ENCODE results near the gene PCDHB16. TPM values are rescaled to one million over a fixed set of nuclear protein-coding genes. Genes with fewer than 3 reads are reported as not detected.
"Not testable (repeated sequence)": the region's sequence is repeated elsewhere in the genome, so short reads cannot be mapped to it uniquely, and the experiment has no call there.

Gene PCDHB16
- total and polyA plus RNA-seq, 12 donors: 0.62 to 3.7 (median 1.9) TPM

DNA sequence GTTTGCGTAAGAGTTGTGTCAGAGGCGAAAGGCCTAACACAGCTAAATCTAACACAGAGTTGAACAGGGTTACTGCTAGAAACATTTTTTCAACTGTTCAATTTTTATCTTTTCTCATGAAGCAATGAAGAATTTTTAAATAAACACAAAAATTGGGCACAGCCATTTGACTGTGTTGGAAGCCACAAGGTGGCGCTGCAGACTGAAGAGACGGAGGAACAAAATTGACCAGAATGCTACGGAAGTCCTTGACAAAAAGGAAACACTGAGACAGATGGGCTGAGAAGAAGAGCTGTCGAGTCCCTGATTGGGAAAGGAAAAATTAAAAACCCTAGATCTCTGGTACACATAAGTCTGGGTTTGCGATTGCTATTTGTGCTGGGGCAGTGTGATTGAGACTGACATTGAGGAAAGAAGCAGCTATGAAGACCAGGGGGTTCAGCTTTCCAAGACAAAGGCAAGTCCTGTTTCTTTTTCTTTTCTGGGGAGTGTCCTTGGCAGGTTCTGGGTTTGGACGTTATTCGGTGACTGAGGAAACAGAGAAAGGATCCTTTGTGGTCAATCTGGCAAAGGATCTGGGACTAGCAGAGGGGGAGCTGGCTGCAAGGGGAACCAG is 4.8 kb downstream of the PCDHB16 start, which contains the start of gene PCDHB9:
PCDHB9 (plus strand) TSS at position 265 of the 616 bp plus-strand sequence; CDS start at position 423, 158 bp downstream.
- intact Hi-C loops (cut with DNase I): loop anchor here in 1 of 10 donors (10.0 kb wide), 1 partner anchor 378 kb away; no protein-coding TSS in a partner anchor
- Histone ChIP-seq H3K27ac (no peak within 1 kb of the TSS), H3K27me3 (peaks cover 0 to 36% (median 16%) of the 10 kb centered on the region in 7 donors), H3K9me3 (peaks cover 0 to 94% (median 30%) of the 10 kb centered on the region in 11 donors), H3K4me3 (no peak within 1 kb of the TSS), H3K36me3 (peaks cover 0 to 16% (median 0%) of the 10 kb centered on the region in 9 donors), H3K4me1 (no peaks in the 10 kb centered on the region)
- TF ChIP-seq, protein P1, sequence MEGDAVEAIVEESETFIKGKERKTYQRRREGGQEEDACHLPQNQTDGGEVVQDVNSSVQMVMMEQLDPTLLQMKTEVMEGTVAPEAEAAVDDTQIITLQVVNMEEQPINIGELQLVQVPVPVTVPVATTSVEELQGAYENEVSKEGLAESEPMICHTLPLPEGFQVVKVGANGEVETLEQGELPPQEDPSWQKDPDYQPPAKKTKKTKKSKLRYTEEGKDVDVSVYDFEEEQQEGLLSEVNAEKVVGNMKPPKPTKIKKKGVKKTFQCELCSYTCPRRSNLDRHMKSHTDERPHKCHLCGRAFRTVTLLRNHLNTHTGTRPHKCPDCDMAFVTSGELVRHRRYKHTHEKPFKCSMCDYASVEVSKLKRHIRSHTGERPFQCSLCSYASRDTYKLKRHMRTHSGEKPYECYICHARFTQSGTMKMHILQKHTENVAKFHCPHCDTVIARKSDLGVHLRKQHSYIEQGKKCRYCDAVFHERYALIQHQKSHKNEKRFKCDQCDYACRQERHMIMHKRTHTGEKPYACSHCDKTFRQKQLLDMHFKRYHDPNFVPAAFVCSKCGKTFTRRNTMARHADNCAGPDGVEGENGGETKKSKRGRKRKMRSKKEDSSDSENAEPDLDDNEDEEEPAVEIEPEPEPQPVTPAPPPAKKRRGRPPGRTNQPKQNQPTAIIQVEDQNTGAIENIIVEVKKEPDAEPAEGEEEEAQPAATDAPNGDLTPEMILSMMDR (IDR thresholded peaks at IDR 0.05): peak in 7 of 9 donors; percentile 16 to 38 (median 25)
- WGBS, 2 donors: 17 to 22% methylated on average over 9 of the region's 9 CpGs
- DNase-seq (no peak), ATAC-seq (no peak)

DNA sequence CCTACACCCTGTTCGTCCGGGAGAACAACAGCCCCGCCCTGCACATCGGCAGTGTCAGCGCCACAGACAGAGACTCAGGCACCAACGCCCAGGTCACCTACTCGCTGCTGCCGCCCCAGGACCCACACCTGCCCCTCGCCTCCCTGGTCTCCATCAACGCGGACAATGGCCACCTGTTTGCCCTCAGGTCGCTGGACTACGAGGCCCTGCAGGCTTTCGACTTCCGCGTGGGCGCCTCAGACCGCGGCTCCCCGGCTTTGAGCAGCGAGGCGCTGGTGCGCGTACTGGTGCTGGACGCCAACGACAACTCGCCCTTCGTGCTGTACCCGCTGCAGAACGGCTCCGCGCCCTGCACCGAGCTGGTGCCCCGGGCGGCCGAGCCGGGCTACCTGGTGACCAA is 6.5 kb downstream of the PCDHB16 start:
- not testable (repeated sequence) for H3K4me3 ChIP-seq, DNase-seq, H3K4me1 ChIP-seq, H3K27ac ChIP-seq, ATAC-seq
- peaks cover 0 to 92% (median 38%) of the 10 kb centered on the region in 11 donors for H3K9me3 ChIP-seq
- H3K36me3 ChIP-seq: peaks cover 0 to 16% (median 0%) of the 10 kb centered on the region in 9 donors
- peaks cover 0 to 29% (median 18%) of the 10 kb centered on the region in 7 donors for H3K27me3 ChIP-seq
- 26 to 28% methylated on average over 27 to 28 of the region's 37 CpGs for WGBS, 2 donors
- intact Hi-C loops (cut with DNase I): loop anchor here in 1 of 10 donors (10.0 kb wide), 1 partner anchor 376 kb away; no protein-coding TSS in a partner anchor

DNA sequence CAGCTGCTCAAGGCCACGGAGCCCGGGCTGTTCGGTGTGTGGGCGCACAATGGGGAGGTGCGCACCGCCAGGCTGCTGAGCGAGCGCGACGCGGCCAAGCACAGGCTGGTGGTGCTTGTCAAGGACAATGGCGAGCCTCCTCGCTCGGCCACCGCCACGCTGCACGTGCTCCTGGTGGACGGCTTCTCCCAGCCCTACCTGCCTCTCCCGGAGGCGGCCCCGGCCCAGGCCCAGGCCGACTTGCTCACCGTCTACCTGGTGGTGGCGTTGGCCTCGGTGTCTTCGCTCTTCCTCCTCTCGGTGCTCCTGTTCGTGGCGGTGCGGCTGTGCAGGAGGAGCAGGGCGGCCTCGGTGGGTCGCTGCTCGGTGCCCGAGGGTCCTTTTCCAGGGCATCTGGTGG is 6.9 kb downstream of the PCDHB16 start:
- H3K4me3 ChIP-seq, H3K27ac ChIP-seq, DNase-seq, H3K4me1 ChIP-seq, ATAC-seq: not testable (repeated sequence)
- 26 to 30% methylated on average over 19 to 31 of the region's 35 CpGs for WGBS, 2 donors
- peaks cover 0 to 16% (median 0%) of the 10 kb centered on the region in 9 donors for H3K36me3 ChIP-seq
- H3K27me3 ChIP-seq: peaks cover 0 to 29% (median 18%) of the 10 kb centered on the region in 7 donors
- intact Hi-C loops (cut with DNase I): loop anchor here in 1 of 10 donors (10.0 kb wide), 1 partner anchor 376 kb away; no protein-coding TSS in a partner anchor
- peaks cover 0 to 90% (median 38%) of the 10 kb centered on the region in 11 donors for H3K9me3 ChIP-seq

DNA sequence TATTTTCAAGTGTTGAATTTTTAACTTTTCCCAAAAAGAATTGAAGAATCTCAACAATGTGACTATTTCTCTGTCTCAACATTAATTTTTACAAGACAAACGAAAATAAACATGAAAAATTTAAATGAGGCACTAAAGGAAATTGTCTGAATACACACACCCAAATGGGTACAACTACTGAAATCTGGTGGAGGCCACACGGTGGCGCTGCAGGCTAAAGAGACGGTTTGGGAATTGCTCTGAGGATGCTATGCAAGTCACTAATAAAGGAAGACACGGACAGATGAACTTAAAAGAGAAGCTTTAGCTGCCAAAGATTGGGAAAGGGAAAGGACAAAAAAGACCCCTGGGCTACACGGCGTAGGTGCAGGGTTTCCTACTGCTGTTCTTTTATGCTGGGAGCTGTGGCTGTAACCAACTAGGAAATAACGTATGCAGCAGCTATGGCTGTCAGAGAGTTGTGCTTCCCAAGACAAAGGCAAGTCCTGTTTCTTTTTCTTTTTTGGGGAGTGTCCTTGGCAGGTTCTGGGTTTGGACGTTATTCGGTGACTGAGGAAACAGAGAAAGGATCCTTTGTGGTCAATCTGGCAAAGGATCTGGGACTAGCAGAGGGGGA is 10.0 kb downstream of the PCDHB16 start, which contains the start of gene PCDHB10:
PCDHB10 (plus strand) TSS at position 244 of the 616 bp plus-strand sequence; CDS start at position 444, 200 bp downstream.
- Histone ChIP-seq H3K27me3 (peaks cover 0 to 21% (median 9%) of the 10 kb centered on the region in 7 donors), H3K36me3 (no peaks in the 10 kb centered on the region), H3K4me3 (peak within 1 kb of the TSS in 1 of 10 donors; percentile 16), H3K4me1 (no peaks in the 10 kb centered on the region), H3K27ac (no peak within 1 kb of the TSS), H3K9me3 (peaks cover 0 to 89% (median 57%) of the 10 kb centered on the region in 11 donors)
- intact Hi-C loops (cut with DNase I): no loop called here
- TF ChIP-seq, protein P1 (IDR thresholded peaks at IDR 0.05): peak in 7 of 9 donors; percentile 29 to 48 (median 43)
- 6 to 9% methylated on average over 10 of the region's 10 CpGs for WGBS, 2 donors
- ATAC-seq (no peak), DNase-seq (no peak)

DNA sequence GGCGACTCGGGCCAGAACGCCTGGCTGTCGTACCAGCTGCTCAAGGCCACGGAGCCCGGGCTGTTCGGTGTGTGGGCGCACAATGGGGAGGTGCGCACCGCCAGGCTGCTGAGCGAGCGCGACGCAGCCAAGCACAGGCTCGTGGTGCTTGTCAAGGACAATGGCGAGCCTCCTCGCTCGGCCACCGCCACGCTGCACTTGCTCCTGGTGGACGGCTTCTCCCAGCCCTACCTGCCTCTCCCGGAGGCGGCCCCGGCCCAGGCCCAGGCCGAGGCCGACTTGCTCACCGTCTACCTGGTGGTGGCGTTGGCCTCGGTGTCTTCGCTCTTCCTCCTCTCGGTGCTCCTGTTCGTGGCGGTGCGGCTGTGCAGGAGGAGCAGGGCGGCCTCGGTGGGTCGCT is 12.1 kb downstream of the PCDHB16 start:
- H3K4me1 ChIP-seq; intact Hi-C loops (cut with DNase I); ATAC-seq; DNase-seq; H3K36me3 ChIP-seq; H3K27ac ChIP-seq; H3K4me3 ChIP-seq: not testable (repeated sequence)
- WGBS, 2 donors: 23 to 31% methylated on average over 5 to 24 of the region's 37 CpGs
- H3K9me3 ChIP-seq: peaks cover 0 to 93% (median 62%) of the 10 kb centered on the region in 11 donors
- peaks cover 0 to 17% (median 6%) of the 10 kb centered on the region in 7 donors for H3K27me3 ChIP-seq

All from heart right ventricle (tissue), 16 donors.